Kasumi-1 (cell line): Measurements from ENCODE around the gene PRKAB1.

Source experiments
- DNase-seq, 2 experiments: peaks; one replicate each; lab custom pipeline; 2025; lab: John Stamatoyannopoulos, UW

Gene PRKAB1

GRCh38 chr12:119661882-119662281 is 6.1 kb upstream of the PRKAB1 start:
- DNase-seq: no peak

- DNase-seq: no peak
These were observed 3.3 kb upstream of the PRKAB1 start for GRCh38 chr12:119664642-119665041.

- DNase-seq: no peak
These were observed 2.6 kb upstream of the PRKAB1 start for GRCh38 chr12:119665164-119665929.

GRCh38 chr12:119666226-119666795 is 1.6 kb upstream of the PRKAB1 start:
- peak; percentile 69 to 74 for DNase-seq

- peak; percentile 40 to 59 for DNase-seq
These were observed 895 bp upstream of the PRKAB1 start for GRCh38 chr12:119666900-119667576.

GRCh38 chr12:119668324-119668841 is 450 bp downstream of the PRKAB1 start:
- no peak for DNase-seq

- no peak for DNase-seq
These were observed 2.0 kb downstream of the PRKAB1 start for GRCh38 chr12:119669744-119670472.

- DNase-seq: no peak
These were observed 3.1 kb downstream of the PRKAB1 start for GRCh38 chr12:119671070-119671469.

- DNase-seq: no peak
These were observed 4.3 kb downstream of the PRKAB1 start for GRCh38 chr12:119672194-119672593.

GRCh38 chr12:119673634-119674033 is 5.7 kb downstream of the PRKAB1 start:
- DNase-seq: peak; percentile 28 to 43

- no peak for DNase-seq
These were observed 6.6 kb downstream of the PRKAB1 start for GRCh38 chr12:119674560-119674959.

GRCh38 chr12:119676022-119676421 is 8.1 kb downstream of the PRKAB1 start:
- peak in 1 of 2 experiments; percentile 22 for DNase-seq

- DNase-seq: no peak
These were observed 8.6 kb downstream of the PRKAB1 start for GRCh38 chr12:119676573-119676972.

- no peak for DNase-seq
These were observed 10.5 kb downstream of the PRKAB1 start for GRCh38 chr12:119678459-119678858.

GRCh38 chr12:119679081-119679480 is 11.1 kb downstream of the PRKAB1 start:
- DNase-seq: no peak

GRCh38 chr12:119679490-119679889 is 11.6 kb downstream of the PRKAB1 start:
- no peak for DNase-seq

GRCh38 chr12:119681111-119681510 is 13.2 kb downstream of the PRKAB1 start:
- no peak for DNase-seq

- no peak for DNase-seq
These were observed 14.1 kb downstream of the PRKAB1 start for GRCh38 chr12:119681728-119682638.

- peak; percentile 16 to 42 for DNase-seq
These were observed 14.8 kb downstream of the PRKAB1 start for GRCh38 chr12:119682639-119683252.

- DNase-seq: no peak
These were observed 15.5 kb downstream of the PRKAB1 start for GRCh38 chr12:119683413-119683812.

GRCh38 chr12:119683816-119684215 is 15.9 kb downstream of the PRKAB1 start:
- no peak for DNase-seq
